ENCODE results near the gene CFAP74.

Gene CFAP74

GRCh38 chr1:1879942-1880341 lies 123.6 kb downstream of the CFAP74 start:
- no peak for DNase-seq (ENCODE audit: low read depth in 2 of 2)

DNA sequence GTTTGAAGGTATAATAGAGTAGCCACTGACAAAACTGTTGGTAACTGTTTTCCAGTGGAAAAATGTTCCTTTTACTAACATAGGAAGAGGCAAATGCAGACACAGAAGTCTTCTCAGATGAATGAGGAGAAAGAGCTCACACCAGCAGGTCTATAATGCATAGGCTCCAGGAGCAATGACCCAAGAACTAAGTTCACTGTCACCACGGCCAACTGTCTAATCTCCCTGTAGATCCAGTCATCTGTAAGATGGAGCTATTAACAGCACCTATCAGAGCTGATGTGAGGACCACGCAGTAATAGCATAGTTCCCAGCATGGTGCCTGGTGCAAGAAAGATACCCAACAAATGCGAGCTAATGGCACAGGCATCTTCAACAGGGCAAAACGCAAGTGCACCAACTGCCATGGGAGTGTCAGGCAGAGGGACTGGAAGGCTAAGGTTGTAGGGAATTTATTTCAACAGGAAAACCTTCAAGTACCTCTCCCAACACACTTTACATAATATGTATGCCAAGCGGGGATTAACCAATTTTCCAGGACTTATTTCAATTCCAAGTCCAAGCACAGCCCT lies 125.6 kb downstream of the CFAP74 start:
- no peak for DNase-seq (ENCODE audit: low read depth in 2 of 2)

DNA sequence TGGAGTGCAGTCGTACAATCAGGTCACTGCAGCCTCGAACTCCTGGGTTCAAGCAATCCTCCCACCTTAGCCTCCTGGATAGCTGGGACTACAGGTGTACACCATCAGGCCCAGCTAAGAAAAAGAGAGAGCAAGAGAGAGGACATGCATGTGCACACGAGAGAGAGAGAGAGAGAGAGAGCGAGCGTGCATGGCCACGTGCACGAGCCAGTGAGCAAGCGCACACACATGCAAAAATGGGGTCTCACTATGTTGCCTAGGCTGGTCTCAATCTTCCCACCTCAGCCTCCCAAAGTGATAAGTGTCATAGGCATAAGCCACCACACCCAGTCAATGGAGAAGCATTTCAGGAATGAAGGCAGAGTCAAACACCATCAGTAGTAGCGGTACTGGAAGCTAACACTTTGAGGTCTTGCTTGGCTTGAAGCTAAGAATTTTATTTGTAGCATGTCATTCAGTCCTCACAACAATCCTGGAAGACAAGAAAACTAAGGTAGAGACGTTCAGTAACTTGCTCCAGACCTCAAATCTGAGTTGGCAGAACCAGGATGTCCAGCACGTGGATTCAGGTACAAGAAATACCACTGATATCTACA lies 127.2 kb downstream of the CFAP74 start:
- DNase-seq (ENCODE audit: low read depth in 2 of 2): no peak

- no peak for DNase-seq (ENCODE audit: low read depth in 2 of 2)
Measured at GRCh38 chr1:1875932-1876331, 127.7 kb downstream of the CFAP74 start.

GRCh38 chr1:1874901-1875300 lies 128.7 kb downstream of the CFAP74 start:
- no peak for DNase-seq (ENCODE audit: low read depth in 2 of 2)

GRCh38 chr1:1873186-1873585 lies 130.4 kb downstream of the CFAP74 start:
- no peak for DNase-seq (ENCODE audit: low read depth in 2 of 2)

- no peak for DNase-seq (ENCODE audit: low read depth in 2 of 2)
Measured at GRCh38 chr1:1872329-1872994, 131.1 kb downstream of the CFAP74 start.
